GM15510 (cell line): ENCODE data around the gene PGS1.

Source experiments
- POLR2A ChIP-seq: IDR thresholded peaks from 3 replicates; pipeline ENCODE4 v1.6.1; 2011; ENCODE audit warnings: borderline replicate concordance; ENCODE audit not compliant: insufficient read length; ENCODE audit errors: extremely low read depth

PGS1 gene

GRCh38 chr17:78428836-78429617 lies 50.6 kb downstream of the PGS1 start:
- TF ChIP-seq POLR2A, result no peak

GRCh38 chr17:78429618-78429995 lies 51.2 kb downstream of the PGS1 start:
- TF ChIP-seq POLR2A, result no peak

GRCh38 chr17:78430892-78431691 lies 52.6 kb downstream of the PGS1 start:
- no peak for TF ChIP-seq POLR2A

GRCh38 chr17:78431692-78431958 lies 53.2 kb downstream of the PGS1 start:
- no peak for TF ChIP-seq POLR2A

GRCh38 chr17:78432226-78433012 lies 54.0 kb downstream of the PGS1 start:
- no peak for TF ChIP-seq POLR2A

- TF ChIP-seq POLR2A, result no peak
Observed at GRCh38 chr17:78433013-78433727, 54.7 kb downstream of the PGS1 start.

- no peak for TF ChIP-seq POLR2A
Observed at GRCh38 chr17:78433780-78434335, 55.4 kb downstream of the PGS1 start.

- TF ChIP-seq POLR2A, result no peak
Observed at GRCh38 chr17:78434455-78435329, 56.2 kb downstream of the PGS1 start.

GRCh38 chr17:78435330-78436005 lies 57.0 kb downstream of the PGS1 start:
- no peak for TF ChIP-seq POLR2A

GRCh38 chr17:78437508-78438169 lies 59.2 kb downstream of the PGS1 start:
- no peak for TF ChIP-seq POLR2A

- TF ChIP-seq POLR2A, result no peak
Observed at GRCh38 chr17:78438271-78438691, 59.8 kb downstream of the PGS1 start.

- no peak for TF ChIP-seq POLR2A
Observed at GRCh38 chr17:78438694-78439325, 60.4 kb downstream of the PGS1 start.
